Measurements from ENCODE around the gene DNAJC5G.
A peak's percentile ranks its signal among the peaks of the same experiment; 100 is the strongest.
"Not testable (repeated sequence)": the region's sequence is repeated elsewhere in the genome, so short reads cannot be mapped to it uniquely, and the experiment has no call there.

DNAJC5G gene

GRCh38 chr2:27312152-27312551 is 36.9 kb downstream of the DNAJC5G start:
- no peak for DNase-seq

- DNase-seq, result no peak
Observed at GRCh38 chr2:27313882-27314645, 38.8 kb downstream of the DNAJC5G start.

GRCh38 chr2:27314709-27315108 is 39.5 kb downstream of the DNAJC5G start:
- no peak for DNase-seq

DNA sequence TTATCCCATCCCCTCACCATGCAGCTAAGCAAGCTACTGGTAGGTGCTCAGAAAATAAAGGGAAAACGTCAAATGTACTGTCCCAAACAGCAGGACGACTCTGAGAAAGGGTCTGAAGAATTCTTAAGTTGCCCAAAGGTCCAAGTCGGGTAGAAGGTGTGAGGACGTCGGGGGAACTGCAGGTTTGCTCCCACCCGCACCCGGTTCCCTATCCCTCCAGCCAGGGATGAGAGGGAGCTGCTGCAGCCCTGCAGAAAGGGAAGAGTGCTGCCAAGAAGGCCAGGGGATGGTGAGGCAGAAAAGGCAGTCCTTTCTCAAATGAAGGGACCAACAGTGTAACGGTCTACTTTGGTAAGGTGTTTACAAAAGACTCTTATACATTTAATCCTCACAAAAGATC is 39.9 kb downstream of the DNAJC5G start:
- no peak for DNase-seq

DNA sequence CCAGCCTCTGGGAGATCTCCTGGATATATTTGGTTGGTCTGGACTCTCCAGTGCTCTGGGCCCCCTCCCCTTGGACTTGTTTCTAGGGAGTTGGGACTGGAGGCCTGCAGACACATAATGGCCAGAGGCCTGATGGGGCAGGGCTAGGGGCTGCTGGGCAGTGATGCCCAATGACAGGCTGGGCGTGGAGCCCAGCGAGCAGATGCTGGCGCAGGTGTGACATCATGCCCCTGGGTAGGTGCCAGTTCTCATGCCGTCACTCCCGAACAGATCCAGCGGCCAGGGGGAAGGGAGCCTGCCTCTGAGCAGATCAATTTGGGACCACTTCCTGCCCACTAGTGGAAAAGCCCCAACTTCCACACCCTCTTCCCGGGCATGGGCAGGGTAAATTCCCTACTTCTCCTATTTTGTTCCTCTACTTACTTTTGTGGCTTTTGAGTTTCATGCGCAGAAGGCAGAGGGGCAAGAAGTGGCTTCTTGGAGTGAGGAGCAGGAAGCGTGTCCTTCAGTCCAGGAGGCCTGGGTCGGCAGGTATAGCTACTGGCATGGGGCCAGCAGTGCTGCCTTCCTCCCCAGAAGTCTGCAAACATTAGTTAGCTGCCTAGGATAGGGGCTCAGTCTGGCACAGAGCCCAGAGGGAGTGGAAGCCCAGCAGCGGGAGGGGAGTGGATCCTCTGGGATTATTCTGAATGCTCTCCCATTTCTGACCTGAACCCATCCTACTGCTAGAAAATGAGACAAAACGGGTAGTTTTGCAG is 41.6 kb downstream of the DNAJC5G start:
- no peak for DNase-seq

GRCh38 chr2:27319839-27320238 is 44.6 kb downstream of the DNAJC5G start:
- not testable (repeated sequence) for DNase-seq

GRCh38 chr2:27320958-27321543 is 45.8 kb downstream of the DNAJC5G start:
- no peak for DNase-seq

DNA sequence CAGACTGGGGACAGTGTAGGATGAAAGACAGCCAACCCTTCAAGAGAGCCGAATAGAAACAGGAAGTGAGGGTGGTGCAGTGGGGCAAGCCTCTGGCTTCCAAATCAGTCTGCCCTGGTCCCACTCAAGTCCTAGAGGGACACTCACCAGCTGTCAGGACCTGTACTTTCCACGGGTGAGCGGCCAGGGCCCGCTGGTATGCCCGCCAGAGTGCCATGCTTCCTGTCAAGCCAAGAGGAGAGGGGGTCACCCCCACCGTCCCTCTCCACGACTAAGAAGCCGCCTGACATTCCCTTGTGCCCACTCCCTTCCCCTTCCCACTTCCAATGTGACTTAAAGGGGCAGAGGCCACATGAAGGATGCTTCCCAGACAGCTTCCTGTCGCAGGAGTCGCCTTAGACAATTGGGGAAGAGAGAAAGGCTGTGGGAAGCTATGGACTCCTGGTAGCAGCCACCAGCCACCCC is 47.1 kb downstream of the DNAJC5G start:
- no peak for DNase-seq

- DNase-seq, result peak; percentile 74
Observed at GRCh38 chr2:27322766-27323595, 47.7 kb downstream of the DNAJC5G start, which contains the start of gene MPV17. TSS of gene MPV17 (minus strand) at chr2:27323097. CDS start at chr2:27322517, 580 bp downstream.

GRCh38 chr2:27323596-27324285 is 48.5 kb downstream of the DNAJC5G start:
- no peak for DNase-seq

DNA sequence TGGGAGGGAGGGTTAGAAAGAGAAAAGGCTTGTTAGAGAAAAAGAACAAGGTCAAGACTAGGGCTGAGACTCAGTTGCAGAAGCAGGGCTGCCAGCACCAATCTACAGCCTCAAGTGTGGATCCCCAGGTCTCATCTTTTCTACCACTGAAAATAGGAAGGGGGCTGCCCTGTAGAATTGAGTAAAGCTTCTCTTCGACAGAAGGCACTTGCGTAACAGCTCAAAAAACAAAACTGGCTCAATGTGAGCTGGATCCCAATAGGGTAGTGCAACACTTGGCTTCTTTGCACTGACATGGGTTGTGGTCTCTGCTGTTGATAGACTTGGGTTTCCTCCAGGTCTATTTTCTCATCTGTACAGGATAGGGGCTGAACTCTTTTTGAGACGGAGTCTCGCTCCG is 49.5 kb downstream of the DNAJC5G start:
- DNase-seq, result no peak

All from GDM1 (cell line).